ENCODE results near the gene ZNF324B. TPM values are rescaled to one million over a fixed set of nuclear protein-coding genes. Genes with fewer than 3 reads are reported as not detected.

The ZNF324B gene
- total and polyA plus RNA-seq, 10 of the 15 experiments (the other 5 are each of a cell fraction or from before 2014, with no cell fraction given) = 0.11 to 12.8 (median 4.0) TPM

DNA sequence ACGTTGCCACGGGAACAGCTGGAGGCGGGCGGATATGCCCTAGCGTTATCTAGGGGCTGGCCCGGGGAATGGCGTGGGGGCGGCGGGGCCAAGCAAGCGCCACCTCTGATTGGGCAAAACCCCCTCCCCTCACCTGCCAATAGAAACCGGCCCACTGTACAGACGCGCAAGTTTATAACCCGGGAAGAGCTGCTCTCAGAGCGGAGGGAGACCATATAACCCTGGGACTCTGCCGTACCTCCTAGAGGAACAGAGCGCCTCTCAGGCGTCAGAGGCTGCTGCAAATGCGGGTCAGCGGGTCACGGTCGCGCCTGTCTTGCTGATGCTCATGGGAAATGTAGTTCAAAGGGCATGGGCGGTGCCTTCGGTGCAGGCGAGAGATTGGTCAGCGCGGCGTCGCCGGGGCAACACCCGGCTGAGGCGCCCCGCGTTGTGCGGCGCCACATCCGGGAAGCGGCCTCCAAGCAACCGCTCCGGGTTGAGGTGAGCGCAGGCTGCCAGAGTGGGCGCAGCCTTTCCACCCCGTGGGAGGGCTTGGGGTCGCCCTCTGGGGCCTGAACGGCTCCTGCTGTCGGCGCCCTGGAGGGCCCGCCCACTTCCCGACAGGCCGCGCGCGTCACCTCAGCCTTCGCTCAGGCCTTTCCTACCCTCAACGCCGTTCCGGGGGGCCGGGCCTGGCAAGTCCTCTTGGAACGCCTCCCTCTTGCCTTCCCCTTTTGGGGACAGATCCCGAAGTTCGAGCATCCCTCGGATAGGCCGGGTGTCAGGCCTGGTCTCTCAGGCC, 24.5 kb downstream of the ZNF324B start, which contains the start of gene ZNF446 (continued):
- TF ChIP-seq POLR2AphosphoS2 (IDR thresholded peaks at IDR 0.05; ENCODE audit: low read depth, low read length) = peak; percentile 79
- peak; percentile 92 for TF ChIP-seq HCFC1 (IDR thresholded peaks at IDR 0.05; ENCODE audit: low read length)
- TF ChIP-seq ZNF384 (IDR thresholded peaks at IDR 0.05; ENCODE audit: borderline replicate concordance, low read depth, low read length) = no peak
- TF ChIP-seq POLR2A (IDR thresholded peaks at IDR 0.05; ENCODE audit: low read depth, low read length) = peak; percentile 77
- no peak for TF ChIP-seq CBX3 (IDR thresholded peaks at IDR 0.05; ENCODE audit: borderline replicate concordance, low read depth)
- TF ChIP-seq, protein P1, sequence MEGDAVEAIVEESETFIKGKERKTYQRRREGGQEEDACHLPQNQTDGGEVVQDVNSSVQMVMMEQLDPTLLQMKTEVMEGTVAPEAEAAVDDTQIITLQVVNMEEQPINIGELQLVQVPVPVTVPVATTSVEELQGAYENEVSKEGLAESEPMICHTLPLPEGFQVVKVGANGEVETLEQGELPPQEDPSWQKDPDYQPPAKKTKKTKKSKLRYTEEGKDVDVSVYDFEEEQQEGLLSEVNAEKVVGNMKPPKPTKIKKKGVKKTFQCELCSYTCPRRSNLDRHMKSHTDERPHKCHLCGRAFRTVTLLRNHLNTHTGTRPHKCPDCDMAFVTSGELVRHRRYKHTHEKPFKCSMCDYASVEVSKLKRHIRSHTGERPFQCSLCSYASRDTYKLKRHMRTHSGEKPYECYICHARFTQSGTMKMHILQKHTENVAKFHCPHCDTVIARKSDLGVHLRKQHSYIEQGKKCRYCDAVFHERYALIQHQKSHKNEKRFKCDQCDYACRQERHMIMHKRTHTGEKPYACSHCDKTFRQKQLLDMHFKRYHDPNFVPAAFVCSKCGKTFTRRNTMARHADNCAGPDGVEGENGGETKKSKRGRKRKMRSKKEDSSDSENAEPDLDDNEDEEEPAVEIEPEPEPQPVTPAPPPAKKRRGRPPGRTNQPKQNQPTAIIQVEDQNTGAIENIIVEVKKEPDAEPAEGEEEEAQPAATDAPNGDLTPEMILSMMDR (IDR thresholded peaks at IDR 0.05 in 2 of 3, conservative IDR thresholded peaks at IDR 0.05 in 1 of 3; ENCODE audit: control insufficient read depth in 2 of 3, extremely low read depth in 1 of 3, insufficient read depth in 1 of 3, low read depth in 3 of 3, low read length in 3 of 3) = no peak
- TF ChIP-seq, protein P2, sequence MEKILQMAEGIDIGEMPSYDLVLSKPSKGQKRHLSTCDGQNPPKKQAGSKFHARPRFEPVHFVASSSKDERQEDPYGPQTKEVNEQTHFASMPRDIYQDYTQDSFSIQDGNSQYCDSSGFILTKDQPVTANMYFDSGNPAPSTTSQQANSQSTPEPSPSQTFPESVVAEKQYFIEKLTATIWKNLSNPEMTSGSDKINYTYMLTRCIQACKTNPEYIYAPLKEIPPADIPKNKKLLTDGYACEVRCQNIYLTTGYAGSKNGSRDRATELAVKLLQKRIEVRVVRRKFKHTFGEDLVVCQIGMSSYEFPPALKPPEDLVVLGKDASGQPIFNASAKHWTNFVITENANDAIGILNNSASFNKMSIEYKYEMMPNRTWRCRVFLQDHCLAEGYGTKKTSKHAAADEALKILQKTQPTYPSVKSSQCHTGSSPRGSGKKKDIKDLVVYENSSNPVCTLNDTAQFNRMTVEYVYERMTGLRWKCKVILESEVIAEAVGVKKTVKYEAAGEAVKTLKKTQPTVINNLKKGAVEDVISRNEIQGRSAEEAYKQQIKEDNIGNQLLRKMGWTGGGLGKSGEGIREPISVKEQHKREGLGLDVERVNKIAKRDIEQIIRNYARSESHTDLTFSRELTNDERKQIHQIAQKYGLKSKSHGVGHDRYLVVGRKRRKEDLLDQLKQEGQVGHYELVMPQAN (conservative IDR thresholded peaks at IDR 0.05) = peak; percentile 84
- TF ChIP-seq, protein P3, sequence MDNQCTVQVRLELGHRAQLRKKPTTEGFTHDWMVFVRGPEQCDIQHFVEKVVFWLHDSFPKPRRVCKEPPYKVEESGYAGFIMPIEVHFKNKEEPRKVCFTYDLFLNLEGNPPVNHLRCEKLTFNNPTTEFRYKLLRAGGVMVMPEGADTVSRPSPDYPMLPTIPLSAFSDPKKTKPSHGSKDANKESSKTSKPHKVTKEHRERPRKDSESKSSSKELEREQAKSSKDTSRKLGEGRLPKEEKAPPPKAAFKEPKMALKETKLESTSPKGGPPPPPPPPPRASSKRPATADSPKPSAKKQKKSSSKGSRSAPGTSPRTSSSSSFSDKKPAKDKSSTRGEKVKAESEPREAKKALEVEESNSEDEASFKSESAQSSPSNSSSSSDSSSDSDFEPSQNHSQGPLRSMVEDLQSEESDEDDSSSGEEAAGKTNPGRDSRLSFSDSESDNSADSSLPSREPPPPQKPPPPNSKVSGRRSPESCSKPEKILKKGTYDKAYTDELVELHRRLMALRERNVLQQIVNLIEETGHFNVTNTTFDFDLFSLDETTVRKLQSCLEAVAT (IDR thresholded peaks at IDR 0.05) = peak; percentile 16; the same call in 1 of the 2 replicates
- TF ChIP-seq, protein P4, sequence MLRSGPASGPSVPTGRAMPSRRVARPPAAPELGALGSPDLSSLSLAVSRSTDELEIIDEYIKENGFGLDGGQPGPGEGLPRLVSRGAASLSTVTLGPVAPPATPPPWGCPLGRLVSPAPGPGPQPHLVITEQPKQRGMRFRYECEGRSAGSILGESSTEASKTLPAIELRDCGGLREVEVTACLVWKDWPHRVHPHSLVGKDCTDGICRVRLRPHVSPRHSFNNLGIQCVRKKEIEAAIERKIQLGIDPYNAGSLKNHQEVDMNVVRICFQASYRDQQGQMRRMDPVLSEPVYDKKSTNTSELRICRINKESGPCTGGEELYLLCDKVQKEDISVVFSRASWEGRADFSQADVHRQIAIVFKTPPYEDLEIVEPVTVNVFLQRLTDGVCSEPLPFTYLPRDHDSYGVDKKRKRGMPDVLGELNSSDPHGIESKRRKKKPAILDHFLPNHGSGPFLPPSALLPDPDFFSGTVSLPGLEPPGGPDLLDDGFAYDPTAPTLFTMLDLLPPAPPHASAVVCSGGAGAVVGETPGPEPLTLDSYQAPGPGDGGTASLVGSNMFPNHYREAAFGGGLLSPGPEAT (IDR thresholded peaks at IDR 0.05; ENCODE audit: low read depth) = peak; percentile 37
- peak; percentile 31; the same call in 1 of the 2 replicates for TF ChIP-seq TARDBP (IDR thresholded peaks at IDR 0.05; ENCODE audit: borderline replicate concordance)
- peak; percentile 90 for TF ChIP-seq CREM (IDR thresholded peaks at IDR 0.05; ENCODE audit: low read depth)
- TF ChIP-seq ESRRA (IDR thresholded peaks at IDR 0.05; ENCODE audit: low read length) = no peak
- TF ChIP-seq SMAD1 (IDR thresholded peaks at IDR 0.05; ENCODE audit: low read depth, partially characterized antibody) = no peak
- TF ChIP-seq KLF5 (IDR thresholded peaks at IDR 0.05; ENCODE audit: partially characterized antibody) = peak; percentile 57
- no peak for TF ChIP-seq CBX5 (IDR thresholded peaks at IDR 0.05; ENCODE audit: low read depth)
- TF ChIP-seq SUZ12 (IDR thresholded peaks at IDR 0.05; ENCODE audit: unreplicated experiment) = no peak
- peak; percentile 5 to 73; a peak in 2 of 4 replicates for TF ChIP-seq BHLHE40 (IDR thresholded peaks at IDR 0.05; ENCODE audit: borderline replicate concordance in 1 of 2, low read depth in 2 of 2, low read length in 1 of 2)
- no peak for TF ChIP-seq ASH2L (IDR thresholded peaks at IDR 0.05; ENCODE audit: borderline replicate concordance, low read depth)
- TF ChIP-seq MEF2B (IDR thresholded peaks at IDR 0.05; ENCODE audit: partially characterized antibody, poor library complexity, severe bottlenecking) = peak; percentile 62
- TF ChIP-seq STAT1 (conservative IDR thresholded peaks at IDR 0.05) = no peak
- peak; percentile 71 for TF ChIP-seq DPF2 (IDR thresholded peaks at IDR 0.05)
- TF ChIP-seq, protein P5, sequence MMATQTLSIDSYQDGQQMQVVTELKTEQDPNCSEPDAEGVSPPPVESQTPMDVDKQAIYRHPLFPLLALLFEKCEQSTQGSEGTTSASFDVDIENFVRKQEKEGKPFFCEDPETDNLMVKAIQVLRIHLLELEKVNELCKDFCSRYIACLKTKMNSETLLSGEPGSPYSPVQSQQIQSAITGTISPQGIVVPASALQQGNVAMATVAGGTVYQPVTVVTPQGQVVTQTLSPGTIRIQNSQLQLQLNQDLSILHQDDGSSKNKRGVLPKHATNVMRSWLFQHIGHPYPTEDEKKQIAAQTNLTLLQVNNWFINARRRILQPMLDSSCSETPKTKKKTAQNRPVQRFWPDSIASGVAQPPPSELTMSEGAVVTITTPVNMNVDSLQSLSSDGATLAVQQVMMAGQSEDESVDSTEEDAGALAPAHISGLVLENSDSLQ (IDR thresholded peaks at IDR 0.05) = peak; percentile 71; the same call in 1 of the 2 replicates
